ENCODE measurements around the gene EIF2S3B. TPM values are rescaled to one million over a fixed set of nuclear protein-coding genes. Genes with fewer than 3 reads are reported as not detected.
A peak's percentile ranks its signal among the peaks of the same experiment; 100 is the strongest.

EIF2S3B gene
- total RNA-seq, 5 donors from 2014 or later (not counting 1 experiment from before 2014, with no cell fraction given), result 0.28 to 3.9 (median 0.63) TPM

DNA sequence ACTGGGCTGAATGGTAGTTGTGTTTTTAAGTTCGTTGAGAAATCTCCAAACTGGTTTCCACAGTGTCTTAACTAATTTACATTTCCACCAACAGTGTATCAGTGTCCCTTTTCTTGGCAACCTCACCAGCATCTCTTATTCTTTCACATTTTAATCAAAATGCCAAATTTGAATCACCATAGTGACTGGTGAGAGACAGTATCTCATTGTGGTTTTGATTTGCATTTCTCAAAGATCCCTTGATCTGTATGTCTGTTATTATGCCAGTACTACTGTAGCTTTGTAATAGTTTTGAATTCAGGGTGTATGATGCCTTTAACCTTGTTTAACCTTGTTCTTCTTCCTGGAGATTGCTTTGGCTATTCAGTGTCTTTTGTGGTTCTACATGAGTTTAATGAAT is 2.2 kb upstream of the EIF2S3B start:
- WGBS (ENCODE audit: insufficient coverage), result no CpG with 5 or more reads among the region's 1 CpG
- POLR2A ChIA-PET, result no interaction called here

DNA sequence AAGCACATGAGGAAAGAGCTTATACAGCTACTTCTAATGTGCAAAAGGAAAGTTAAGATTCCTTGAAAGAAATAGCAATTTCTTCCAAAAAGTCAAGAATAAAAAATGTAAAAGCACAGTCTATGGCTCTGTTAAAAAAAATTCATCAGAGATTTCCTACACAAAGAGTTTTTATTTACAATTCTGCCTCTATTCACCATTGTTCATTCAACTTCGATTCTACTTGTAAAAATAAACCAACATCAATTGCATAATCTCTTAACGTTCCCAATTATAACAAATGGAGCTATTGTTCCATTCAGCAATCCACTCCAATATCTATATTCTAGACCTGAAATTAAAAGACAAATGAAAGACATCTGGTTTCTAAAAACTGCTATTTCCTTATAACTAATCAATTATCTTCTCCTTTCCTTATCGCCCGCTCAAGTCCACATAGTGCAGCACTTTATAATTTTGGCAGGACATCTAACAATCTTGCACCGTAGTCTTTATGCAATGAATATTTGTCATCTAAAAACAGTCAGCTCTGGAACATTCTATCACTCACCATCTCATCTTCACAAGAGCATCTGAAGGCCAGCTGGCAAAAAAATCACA is 6.2 kb downstream of the EIF2S3B start:
- no peaks in the 10 kb centered on the region for H3K4me1 ChIP-seq (ENCODE audit: control insufficient read depth in 1 of 2, extremely low read depth in 1 of 2, insufficient read depth in 2 of 2, low read length in 2 of 2)
- no peaks in the 10 kb centered on the region for H3K36me3 ChIP-seq (ENCODE audit: control insufficient read depth in 2 of 2, extremely low read depth in 1 of 2, insufficient read depth in 1 of 2, low read length in 1 of 2)
- DNase-seq (no peak), ATAC-seq (replicated peaks in 1 of 4) (no peak)
- Mint-ChIP-seq H3K36me3 (no peaks in the 10 kb centered on the region), H3K27me3 (peaks cover 0 to 4% of the 10 kb centered on the region in 2 donors), H3K4me3 (no peak overlapping the region), H3K27ac (no peak overlapping the region), H3K4me1 (no peaks in the 10 kb centered on the region), H3K9me3 (no peaks in the 10 kb centered on the region)
- no peak overlapping the region for H3K4me3 ChIP-seq (ENCODE audit: control insufficient read depth in 1 of 2, extremely low read depth in 1 of 2, low read length in 1 of 2)
- H3K27me3 ChIP-seq (replicated peaks in 1 of 2; ENCODE audit: control insufficient read depth in 2 of 2, extremely low read depth in 1 of 2, insufficient read depth in 2 of 2, low read length in 1 of 2), result no peaks in the 10 kb centered on the region
- no peak overlapping the region for H3K27ac ChIP-seq (ENCODE audit: low read length)
- 97% methylated on average over 5 of the region's 5 CpGs for WGBS (ENCODE audit: insufficient coverage)
- H3K9me3 ChIP-seq, result no peaks in the 10 kb centered on the region
- POLR2A ChIA-PET, result no interaction called here
- CTCF ChIA-PET, result interaction anchor here in 1 of 2 donors (0.5 to 0.8 kb wide), 3 partner anchors 105 to 1246 kb away, joined by 4 to 7 read pairs (median 4); no protein-coding TSS in a partner anchor

More for the DNA sequence above, 2.2 kb upstream of the EIF2S3B start:
- H3K27me3 ChIP-seq (replicated peaks in 1 of 2; ENCODE audit: control insufficient read depth in 2 of 2, extremely low read depth in 1 of 2, insufficient read depth in 2 of 2, low read length in 1 of 2), result no peaks in the 10 kb centered on the region
- Mint-ChIP-seq H3K36me3 (no peaks in the 10 kb centered on the region), H3K27me3 (peaks cover 8 to 12% of the 10 kb centered on the region in 2 donors), H3K27ac (peak overlapping the region in 1 of 2 donors; percentile 37), H3K4me1 (peaks cover 0 to 23% (median 7%) of the 10 kb centered on the region in 3 donors), H3K9me3 (peaks cover 0 to 3% (median 0%) of the 10 kb centered on the region in 3 donors), H3K4me3 (no peak overlapping the region)
- ATAC-seq (replicated peaks in 1 of 4) (peak; percentile 37 to 76 (median 44)), DNase-seq (peak in 1 of 35 experiments; percentile 27)
- H3K27ac ChIP-seq (ENCODE audit: low read length), result no peak overlapping the region
- no peaks in the 10 kb centered on the region for H3K36me3 ChIP-seq (ENCODE audit: control insufficient read depth in 2 of 2, extremely low read depth in 1 of 2, insufficient read depth in 1 of 2, low read length in 1 of 2)
- no peaks in the 10 kb centered on the region for H3K9me3 ChIP-seq
- CTCF ChIA-PET, result no interaction called here
- no peak overlapping the region for H3K4me3 ChIP-seq (ENCODE audit: control insufficient read depth in 1 of 2, extremely low read depth in 1 of 2, low read length in 1 of 2)
- H3K4me1 ChIP-seq (ENCODE audit: control insufficient read depth in 1 of 2, extremely low read depth in 1 of 2, insufficient read depth in 2 of 2, low read length in 2 of 2), result no peaks in the 10 kb centered on the region

DNA sequence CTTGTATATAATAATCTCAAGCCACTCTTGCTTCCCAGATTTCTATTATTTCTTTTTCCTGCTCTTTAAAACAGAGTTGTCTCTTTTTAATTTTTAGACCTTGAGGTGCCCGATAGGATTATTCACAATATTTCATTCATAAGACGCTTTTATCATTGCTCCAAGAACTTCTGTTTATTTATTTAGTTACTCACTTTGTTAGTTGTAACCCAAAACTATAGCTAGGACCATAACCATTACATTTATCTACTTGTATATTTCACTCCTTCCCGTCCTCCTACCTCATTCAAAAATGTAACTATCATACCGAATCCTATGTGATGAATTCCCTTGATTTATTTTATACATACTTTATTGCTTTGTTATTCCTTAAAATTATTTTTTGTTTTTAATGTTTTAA is 7.1 kb downstream of the EIF2S3B start:
- DNase-seq, result no peak
- no peak for ATAC-seq (replicated peaks in 1 of 4)
- H3K9me3 ChIP-seq, result no peaks in the 10 kb centered on the region
- POLR2A ChIA-PET, result no interaction called here
- Mint-ChIP-seq H3K9me3 (no peaks in the 10 kb centered on the region), H3K4me3 (no peak overlapping the region), H3K27ac (no peak overlapping the region), H3K36me3 (no peaks in the 10 kb centered on the region), H3K4me1 (no peaks in the 10 kb centered on the region), H3K27me3 (peaks cover 0 to 4% of the 10 kb centered on the region in 2 donors)
- no peaks in the 10 kb centered on the region for H3K36me3 ChIP-seq (ENCODE audit: control insufficient read depth in 2 of 2, extremely low read depth in 1 of 2, insufficient read depth in 1 of 2, low read length in 1 of 2)
- H3K4me3 ChIP-seq (ENCODE audit: control insufficient read depth in 1 of 2, extremely low read depth in 1 of 2, low read length in 1 of 2), result no peak overlapping the region
- no CpG with 5 or more reads among the region's 4 CpGs for WGBS (ENCODE audit: insufficient coverage)
- H3K4me1 ChIP-seq (ENCODE audit: control insufficient read depth in 1 of 2, extremely low read depth in 1 of 2, insufficient read depth in 2 of 2, low read length in 2 of 2), result no peaks in the 10 kb centered on the region
- CTCF ChIA-PET, result no interaction called here
- H3K27me3 ChIP-seq (replicated peaks in 1 of 2; ENCODE audit: control insufficient read depth in 2 of 2, extremely low read depth in 1 of 2, insufficient read depth in 2 of 2, low read length in 1 of 2), result no peaks in the 10 kb centered on the region
- H3K27ac ChIP-seq (ENCODE audit: low read length), result no peak overlapping the region

DNA sequence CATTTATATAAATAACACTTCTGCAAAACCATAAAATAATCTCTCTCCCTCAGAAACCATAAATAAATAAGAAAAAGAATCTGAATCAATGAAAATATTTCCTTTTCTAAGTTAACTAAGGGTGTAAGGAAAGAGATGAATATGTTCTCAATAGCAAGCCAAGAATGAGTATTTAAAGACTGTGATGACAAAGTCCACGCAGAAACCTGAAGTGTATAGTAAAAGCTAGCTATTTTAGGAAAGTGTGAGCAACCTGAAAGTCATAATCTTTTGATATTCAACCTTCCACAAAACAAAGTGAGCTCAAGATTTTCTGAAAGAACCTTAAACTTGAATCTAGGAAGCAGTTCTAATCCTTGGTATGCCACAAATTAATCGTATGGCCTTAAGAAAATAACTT is 15.9 kb downstream of the EIF2S3B start:
- no peak overlapping the region for H3K4me3 Mint-ChIP-seq
- H3K27ac Mint-ChIP-seq, result no peak overlapping the region
- POLR2A ChIA-PET, result no interaction called here
- CTCF ChIA-PET, result no interaction called here
- H3K4me3 ChIP-seq (ENCODE audit: control insufficient read depth in 1 of 2, extremely low read depth in 1 of 2, low read length in 1 of 2), result no peak overlapping the region
- H3K27me3 Mint-ChIP-seq, result peaks cover 3 to 6% of the 10 kb centered on the region in 2 donors
- ATAC-seq (replicated peaks in 1 of 4) (no peak), DNase-seq (no peak)
- H3K4me1 ChIP-seq (ENCODE audit: control insufficient read depth in 1 of 2, extremely low read depth in 1 of 2, insufficient read depth in 2 of 2, low read length in 2 of 2), result no peaks in the 10 kb centered on the region
- H3K9me3 ChIP-seq, result no peaks in the 10 kb centered on the region
- H3K9me3 Mint-ChIP-seq, result no peaks in the 10 kb centered on the region
- H3K27ac ChIP-seq (ENCODE audit: low read length), result no peak overlapping the region
- H3K27me3 ChIP-seq (replicated peaks in 1 of 2; ENCODE audit: control insufficient read depth in 2 of 2, extremely low read depth in 1 of 2, insufficient read depth in 2 of 2, low read length in 1 of 2), result no peaks in the 10 kb centered on the region
- no CpG with 5 or more reads among the region's 2 CpGs for WGBS (ENCODE audit: insufficient coverage)
- H3K36me3 ChIP-seq (ENCODE audit: control insufficient read depth in 2 of 2, extremely low read depth in 1 of 2, insufficient read depth in 1 of 2, low read length in 1 of 2), result no peaks in the 10 kb centered on the region
- peaks cover 0 to 3% (median 0%) of the 10 kb centered on the region in 3 donors for H3K4me1 Mint-ChIP-seq
- H3K36me3 Mint-ChIP-seq, result no peaks in the 10 kb centered on the region

DNA sequence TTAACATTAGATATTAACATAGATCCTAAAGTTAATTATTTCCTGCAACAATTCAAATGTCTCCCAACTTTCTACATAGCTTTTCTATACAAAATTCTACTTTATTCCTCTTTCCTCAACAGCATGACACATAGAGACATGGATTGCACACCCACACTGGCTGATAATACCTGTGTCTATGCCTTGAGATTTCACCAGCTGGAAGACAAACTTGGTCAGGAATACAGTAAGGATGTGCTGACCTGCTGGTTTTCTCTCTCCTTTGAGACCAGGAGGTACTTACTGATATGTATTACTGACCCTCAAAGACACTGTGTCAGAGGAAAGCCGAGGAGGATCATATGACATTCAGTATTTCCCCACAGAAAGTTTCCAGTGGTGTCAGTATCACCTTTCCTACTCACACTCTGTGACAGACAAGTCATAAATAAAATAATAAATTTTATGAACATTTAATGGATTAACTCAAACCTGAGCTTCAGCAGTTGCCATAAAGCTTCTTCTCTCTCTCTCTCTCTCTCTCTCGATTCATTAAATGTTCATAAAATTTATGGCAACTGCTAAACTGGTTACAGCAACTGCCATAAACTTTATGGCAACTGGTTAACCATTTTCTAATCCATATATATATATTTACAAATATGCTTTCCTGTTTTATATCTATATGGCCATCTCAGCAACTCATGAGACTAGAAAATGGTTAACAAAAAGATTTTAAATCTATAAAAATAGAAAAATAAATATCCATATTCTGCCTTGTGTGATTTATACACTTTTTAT is 22.7 kb downstream of the EIF2S3B start:
- CTCF ChIA-PET, result interaction anchor here in 1 of 2 donors (0.6 kb wide), 2 partner anchors 8 to 169 kb away, joined by 3 read pairs; no protein-coding TSS in a partner anchor

DNA sequence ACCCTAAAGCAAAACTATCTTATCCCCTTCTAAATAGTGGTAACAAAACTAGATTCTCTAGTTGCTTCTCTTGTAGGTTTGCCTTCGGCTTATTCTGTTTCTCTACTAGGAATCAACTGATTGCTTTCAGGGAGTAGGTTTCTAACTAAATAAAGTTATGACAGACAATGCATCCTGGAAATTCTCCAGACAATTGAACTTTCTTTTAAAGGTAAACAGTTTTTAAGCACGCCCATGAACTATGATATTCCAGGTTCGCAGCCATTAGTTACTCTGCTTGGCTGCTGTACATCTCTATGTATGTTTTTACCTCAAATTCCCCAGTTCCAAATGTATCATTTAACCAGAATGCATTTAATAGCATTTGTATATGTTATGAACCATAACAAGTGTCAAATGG is 23.9 kb downstream of the EIF2S3B start:
- POLR2A ChIA-PET, result no interaction called here

More for the DNA sequence above, 22.7 kb downstream of the EIF2S3B start:
- WGBS (ENCODE audit: insufficient coverage), result no CpG with 5 or more reads among the region's 2 CpGs
- Mint-ChIP-seq H3K9me3 (no peaks in the 10 kb centered on the region), H3K36me3 (no peaks in the 10 kb centered on the region), H3K4me3 (no peak overlapping the region), H3K4me1 (peaks cover 0 to 4% (median 0%) of the 10 kb centered on the region in 3 donors), H3K27me3 (peaks cover 0 to 5% of the 10 kb centered on the region in 2 donors), H3K27ac (no peak overlapping the region)
- peaks cover 0 to 2% of the 10 kb centered on the region in 2 experiments for H3K27me3 ChIP-seq (replicated peaks in 1 of 2; ENCODE audit: control insufficient read depth in 2 of 2, extremely low read depth in 1 of 2, insufficient read depth in 2 of 2, low read length in 1 of 2)
- DNase-seq (no peak), ATAC-seq (replicated peaks in 1 of 4) (no peak)
- H3K27ac ChIP-seq (ENCODE audit: low read length), result no peak overlapping the region
- no peaks in the 10 kb centered on the region for H3K4me1 ChIP-seq (ENCODE audit: control insufficient read depth in 1 of 2, extremely low read depth in 1 of 2, insufficient read depth in 2 of 2, low read length in 2 of 2)
- H3K9me3 ChIP-seq, result no peaks in the 10 kb centered on the region
- H3K36me3 ChIP-seq (ENCODE audit: control insufficient read depth in 2 of 2, extremely low read depth in 1 of 2, insufficient read depth in 1 of 2, low read length in 1 of 2), result no peaks in the 10 kb centered on the region
- POLR2A ChIA-PET, result interaction anchor here in 1 of 2 donors (0.6 kb wide), 1 partner anchor 22 kb away, joined by 3 read pairs; no protein-coding TSS in a partner anchor
- no peak overlapping the region for H3K4me3 ChIP-seq (ENCODE audit: control insufficient read depth in 1 of 2, extremely low read depth in 1 of 2, low read length in 1 of 2)

More for the DNA sequence above, 23.9 kb downstream of the EIF2S3B start:
- H3K4me1 Mint-ChIP-seq, result peaks cover 0 to 4% (median 0%) of the 10 kb centered on the region in 3 donors
- Histone ChIP-seq H3K4me1 (ENCODE audit: control insufficient read depth in 1 of 2, extremely low read depth in 1 of 2, insufficient read depth in 2 of 2, low read length in 2 of 2) (no peaks in the 10 kb centered on the region), H3K36me3 (ENCODE audit: control insufficient read depth in 2 of 2, extremely low read depth in 1 of 2, insufficient read depth in 1 of 2, low read length in 1 of 2) (no peaks in the 10 kb centered on the region), H3K9me3 (no peaks in the 10 kb centered on the region), H3K27ac (ENCODE audit: low read length) (no peak overlapping the region), H3K27me3 (replicated peaks in 1 of 2; ENCODE audit: control insufficient read depth in 2 of 2, extremely low read depth in 1 of 2, insufficient read depth in 2 of 2, low read length in 1 of 2) (peaks cover 0 to 2% of the 10 kb centered on the region in 2 experiments), H3K4me3 (ENCODE audit: control insufficient read depth in 1 of 2, extremely low read depth in 1 of 2, low read length in 1 of 2) (no peak overlapping the region)
- CTCF ChIA-PET, result no interaction called here
- no peak overlapping the region for H3K27ac Mint-ChIP-seq
- WGBS (ENCODE audit: insufficient coverage), result no CpG with 5 or more reads among the region's 3 CpGs
- H3K36me3 Mint-ChIP-seq, result no peaks in the 10 kb centered on the region
- no peak overlapping the region for H3K4me3 Mint-ChIP-seq
- H3K9me3 Mint-ChIP-seq, result no peaks in the 10 kb centered on the region
- DNase-seq (no peak), ATAC-seq (replicated peaks in 1 of 4) (no peak)
- H3K27me3 Mint-ChIP-seq, result peaks cover 0 to 5% of the 10 kb centered on the region in 2 donors

Measured in T-cell (primary cell).